Activated T-helper 2 cell treated with anti-CD3 and anti-CD28 coated beads, Interferon-gamma antibody, Interleukin-2, Interleukin-4, amounts not matched to agents 10 μg/mL and 5 μg/mL and 100 μg/mL, durations not matched to agents 14 hours and 24 hours and 36 hours (primary cell): Measurements from ENCODE around the gene SMARCB1. TPM values are rescaled to one million over a fixed set of nuclear protein-coding genes. Genes with fewer than 3 reads are reported as not detected.

ENCODE experiments used
- DNase-seq: peaks from one replicate; pipeline ENCODE4 v3.0.0; 2021; ENCODE audit warnings: low spot score
- H3K27ac Mint-ChIP-seq: one replicate; pipeline ENCODE4 v1.8.0; 2021; ENCODE audit warnings: mixed read lengths
- H3K27me3 Mint-ChIP-seq: one replicate; pipeline ENCODE4 v1.8.0; 2021; ENCODE audit warnings: low read depth, mixed read lengths
- H3K36me3 Mint-ChIP-seq: one replicate; pipeline ENCODE4 v1.8.0; 2021; ENCODE audit warnings: low read depth, mixed read lengths
- H3K4me1 Mint-ChIP-seq: one replicate; pipeline ENCODE4 v1.8.0; 2021; ENCODE audit warnings: low read depth, mixed read lengths
- H3K4me3 Mint-ChIP-seq: one replicate; pipeline ENCODE4 v1.8.0; 2021; ENCODE audit warnings: low read depth, mild to moderate bottlenecking, moderate library complexity, mixed read lengths
- H3K9me3 Mint-ChIP-seq: one replicate; pipeline ENCODE4 v1.8.0; 2021; ENCODE audit warnings: mixed read lengths
- intact Hi-C: fragments of 100-400 bp; cut with micrococcal nuclease; formaldehyde crosslinking; loops from one replicate; pipeline ENCODE4 v1.15.1; 2023
- total RNA-seq: library from RNA; stranded (reverse); gene quantifications from 2 replicates; pipeline ENCODE4 v1.2.3, GENCODE V29; 2022

Gene SMARCB1
- total RNA-seq, 1 donor from 2014 or later = 94.1 TPM

DNA sequence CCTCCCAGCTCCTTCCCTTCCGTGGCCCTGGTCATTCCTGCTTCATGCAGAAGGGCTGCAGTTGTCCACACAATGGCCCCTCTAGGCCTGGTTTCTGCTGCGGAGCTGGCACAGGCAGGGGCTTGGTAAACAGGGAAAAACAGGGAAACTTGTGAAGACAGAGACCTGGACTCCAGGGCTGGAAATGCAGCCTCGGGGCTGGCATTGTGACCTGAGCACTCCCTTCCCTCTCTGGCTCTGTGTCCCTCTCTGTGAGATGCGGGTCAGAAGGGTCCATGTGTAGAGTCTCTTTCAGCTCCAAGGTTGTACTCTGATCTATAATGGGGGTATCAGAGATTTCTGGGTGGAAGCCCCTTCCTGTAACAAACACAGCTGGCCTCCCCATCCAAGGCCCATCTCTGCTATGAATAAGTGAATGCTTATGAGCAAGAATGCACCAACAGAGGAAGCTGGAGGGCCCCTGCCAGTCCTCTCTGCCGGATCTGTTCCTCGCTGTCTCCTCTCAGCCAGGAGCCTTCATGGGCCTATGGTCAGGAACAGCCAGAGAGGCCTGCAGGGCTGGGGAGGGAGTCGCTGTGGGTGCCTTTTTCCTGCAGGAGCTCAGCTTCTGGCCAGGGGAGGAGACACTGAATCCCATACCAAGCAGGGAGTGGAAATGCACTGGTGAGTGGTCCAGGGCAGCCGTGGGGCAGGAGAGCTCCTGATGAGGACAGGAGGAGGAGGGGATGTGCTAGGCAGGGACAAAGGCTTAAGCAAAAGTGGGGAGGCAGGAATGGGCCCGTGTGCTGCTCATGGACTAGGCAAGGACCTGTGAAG lies 58.7 kb downstream of the SMARCB1 start:
- Mint-ChIP-seq H3K36me3 (no peaks in the 10 kb centered on the region), H3K4me1 (peaks cover 7% of the 10 kb centered on the region), H3K27me3 (peaks cover 5% of the 10 kb centered on the region), H3K27ac (no peak overlapping the region), H3K9me3 (no peaks in the 10 kb centered on the region), H3K4me3 (no peak overlapping the region)
- no peak for DNase-seq
- intact Hi-C loops = loop anchor here (5.0 kb wide), 1 partner anchor 303 kb away; no protein-coding TSS in a partner anchor

DNA sequence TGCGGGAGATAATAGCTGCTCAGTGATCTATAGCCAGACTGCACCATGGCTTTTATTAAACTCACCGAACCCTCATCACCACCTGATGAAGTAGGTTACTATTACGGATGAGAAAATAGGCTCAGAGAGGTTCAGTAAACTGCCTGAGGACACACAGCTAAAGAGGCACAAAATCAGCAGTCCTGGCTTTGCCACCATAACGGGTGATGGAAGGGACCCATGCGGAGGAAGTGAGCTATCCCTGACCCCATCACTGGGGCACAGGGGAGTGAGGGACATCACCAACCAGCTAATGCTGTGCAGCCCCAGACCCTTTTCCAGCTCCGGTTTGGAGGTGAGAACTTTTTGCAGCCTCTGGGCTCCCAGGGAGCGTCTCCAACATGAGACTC lies 59.3 kb downstream of the SMARCB1 start:
- H3K36me3 Mint-ChIP-seq = no peaks in the 10 kb centered on the region

DNA sequence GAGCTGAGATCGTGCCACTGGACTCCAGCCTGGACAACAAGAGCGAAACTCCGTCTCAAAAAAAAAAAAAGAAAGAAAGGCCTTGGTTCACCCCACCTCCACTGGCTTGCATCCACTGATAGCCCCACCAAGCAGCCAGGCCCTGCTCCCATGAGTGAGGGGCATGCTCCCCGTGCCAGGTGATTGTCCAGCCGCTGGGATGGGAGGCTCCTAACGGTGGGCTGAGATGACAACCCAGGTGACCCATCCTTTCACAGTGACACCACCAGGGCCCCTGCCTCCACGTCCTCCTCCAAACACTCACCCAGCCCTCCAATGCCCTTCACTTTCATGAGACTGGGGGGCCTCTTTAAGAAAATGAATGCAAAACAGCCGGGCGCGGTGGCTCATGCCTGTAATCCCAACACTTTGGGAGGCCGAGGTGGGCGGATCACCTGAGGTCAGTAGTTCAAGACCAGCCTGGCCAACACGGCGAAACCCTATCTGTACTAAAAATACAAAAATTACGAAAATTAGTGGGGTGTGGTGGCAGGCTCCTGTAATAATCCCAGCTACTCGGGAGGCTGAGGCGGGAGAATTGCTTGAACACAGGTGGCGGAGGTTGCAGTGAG lies 60.6 kb downstream of the SMARCB1 start:
- no peak overlapping the region for H3K4me3 Mint-ChIP-seq
- H3K4me1 Mint-ChIP-seq = peaks cover 7% of the 10 kb centered on the region
- no peaks in the 10 kb centered on the region for H3K9me3 Mint-ChIP-seq
- H3K36me3 Mint-ChIP-seq = no peaks in the 10 kb centered on the region
- intact Hi-C loops = loop anchor here (5.0 kb wide), 1 partner anchor 305 kb away; no protein-coding TSS in a partner anchor
- H3K27ac Mint-ChIP-seq = no peak overlapping the region
- DNase-seq = no peak
- peaks cover 10% of the 10 kb centered on the region for H3K27me3 Mint-ChIP-seq

More for the DNA sequence above, 59.3 kb downstream of the SMARCB1 start:
- Mint-ChIP-seq H3K4me3 (no peak overlapping the region), H3K27me3 (peaks cover 9% of the 10 kb centered on the region), H3K27ac (no peak overlapping the region), H3K9me3 (no peaks in the 10 kb centered on the region), H3K4me1 (peaks cover 7% of the 10 kb centered on the region)
- no peak for DNase-seq
- intact Hi-C loops = loop anchor here (5.0 kb wide), 1 partner anchor 304 kb away; no protein-coding TSS in a partner anchor

DNA sequence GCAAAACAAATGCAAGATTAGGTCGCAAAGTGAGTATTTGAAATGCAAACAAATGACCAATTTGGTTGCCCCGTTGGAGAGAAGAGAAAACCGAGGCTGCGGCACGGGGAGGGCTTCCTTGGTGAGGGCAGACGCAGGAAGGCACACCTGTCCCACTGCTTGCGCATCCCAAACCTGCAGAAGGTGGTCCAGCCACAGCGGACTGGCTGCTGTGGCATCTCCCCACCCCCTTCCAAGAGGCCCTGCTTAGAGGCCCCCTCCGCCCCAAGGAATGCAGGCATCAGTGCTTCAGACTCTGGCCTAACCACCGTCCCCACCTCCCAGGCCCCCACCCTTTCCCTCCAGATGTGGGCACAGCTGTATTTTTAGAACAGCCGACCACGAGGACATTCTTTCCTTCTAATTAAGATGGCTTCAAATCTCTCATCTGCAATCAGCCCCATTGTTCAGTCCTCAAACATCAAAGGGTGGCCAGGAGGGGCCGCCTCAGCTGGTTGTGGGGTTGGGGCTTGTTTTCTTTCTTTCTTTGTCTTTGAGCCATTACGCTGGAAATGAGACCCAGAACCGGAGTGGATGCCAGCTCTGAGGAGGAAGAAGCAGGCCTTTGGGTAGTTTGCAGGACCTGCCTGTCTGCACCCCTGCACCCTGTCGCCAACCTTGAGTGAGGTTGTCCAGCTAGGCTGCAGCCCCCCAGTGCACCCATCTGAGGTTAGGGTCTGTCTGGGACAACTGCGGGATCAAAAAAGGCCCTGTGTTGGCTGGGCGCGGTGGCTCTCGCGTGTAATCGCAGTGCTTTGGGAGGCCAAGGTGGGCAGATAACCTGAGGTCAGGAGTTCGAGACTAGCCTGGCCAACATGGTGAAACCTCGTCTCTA lies 61.5 kb downstream of the SMARCB1 start:
- Mint-ChIP-seq H3K9me3 (no peaks in the 10 kb centered on the region), H3K27me3 (peaks cover 10% of the 10 kb centered on the region), H3K36me3 (no peaks in the 10 kb centered on the region), H3K27ac (no peak overlapping the region), H3K4me3 (no peak overlapping the region), H3K4me1 (peaks cover 7% of the 10 kb centered on the region)
- intact Hi-C loops = loop anchor here (2.0 to 5.0 kb wide), 2 partner anchors 81 to 306 kb away; partner anchors contain the start of gene CHCHD10
- no peak for DNase-seq

DNA sequence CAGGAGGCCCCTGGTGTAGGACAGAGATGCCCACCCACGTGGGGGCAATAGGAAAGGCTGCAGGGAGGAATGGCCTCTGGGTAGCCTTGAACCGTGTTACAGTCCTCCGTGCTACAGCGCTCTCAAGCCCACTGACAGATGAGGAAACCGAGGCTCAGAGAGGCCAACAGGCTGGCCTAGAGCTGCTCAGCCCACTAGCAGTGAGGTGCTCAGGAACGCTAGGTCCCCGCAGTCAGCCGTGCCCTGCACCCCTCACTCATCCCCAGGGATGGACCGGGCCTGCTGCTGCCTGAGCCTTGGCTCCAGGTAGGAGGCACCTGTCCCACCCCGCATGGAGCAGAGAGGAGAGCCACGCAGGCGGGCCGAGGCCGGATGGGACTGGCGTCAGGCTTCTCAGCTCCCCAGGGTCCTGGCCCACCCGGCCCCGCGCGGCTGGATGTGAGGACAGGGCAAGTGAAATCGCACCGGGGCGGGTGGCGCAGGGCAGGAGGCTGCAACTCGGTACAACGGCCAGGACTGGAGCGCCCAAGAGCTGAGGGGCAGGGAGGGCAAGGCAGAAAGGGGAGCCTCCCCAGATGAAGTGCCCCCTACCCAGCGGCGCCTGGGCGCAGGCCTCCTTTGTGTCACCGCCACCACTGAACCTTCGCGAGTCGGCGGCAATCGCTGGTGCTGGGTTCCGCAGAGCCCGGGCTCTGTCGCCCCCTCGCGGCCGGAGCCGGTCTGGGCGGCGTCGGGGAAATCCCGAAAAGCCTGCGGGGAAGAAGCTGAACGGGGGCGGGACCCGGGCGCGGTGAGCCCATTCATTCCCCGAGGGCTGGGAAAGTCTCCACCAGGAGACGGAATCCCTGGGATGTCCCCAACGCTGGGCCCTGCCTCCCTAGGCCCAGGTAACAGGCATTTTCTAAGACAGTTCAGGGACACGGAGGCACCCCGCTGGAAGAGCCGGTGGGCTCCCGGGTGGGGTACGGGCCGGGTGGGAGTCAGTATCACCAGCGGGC lies 62.5 kb downstream of the SMARCB1 start:
- no peak overlapping the region for H3K4me3 Mint-ChIP-seq
- H3K27me3 Mint-ChIP-seq = peaks cover 10% of the 10 kb centered on the region
- intact Hi-C loops = loop anchor here (2.0 to 5.0 kb wide), 2 partner anchors 83 to 307 kb away; partner anchors contain the start of gene CHCHD10
- peak; percentile 79 for DNase-seq
- H3K36me3 Mint-ChIP-seq = no peaks in the 10 kb centered on the region
- no peaks in the 10 kb centered on the region for H3K9me3 Mint-ChIP-seq
- H3K4me1 Mint-ChIP-seq = peaks cover 7% of the 10 kb centered on the region
- no peak overlapping the region for H3K27ac Mint-ChIP-seq

DNA sequence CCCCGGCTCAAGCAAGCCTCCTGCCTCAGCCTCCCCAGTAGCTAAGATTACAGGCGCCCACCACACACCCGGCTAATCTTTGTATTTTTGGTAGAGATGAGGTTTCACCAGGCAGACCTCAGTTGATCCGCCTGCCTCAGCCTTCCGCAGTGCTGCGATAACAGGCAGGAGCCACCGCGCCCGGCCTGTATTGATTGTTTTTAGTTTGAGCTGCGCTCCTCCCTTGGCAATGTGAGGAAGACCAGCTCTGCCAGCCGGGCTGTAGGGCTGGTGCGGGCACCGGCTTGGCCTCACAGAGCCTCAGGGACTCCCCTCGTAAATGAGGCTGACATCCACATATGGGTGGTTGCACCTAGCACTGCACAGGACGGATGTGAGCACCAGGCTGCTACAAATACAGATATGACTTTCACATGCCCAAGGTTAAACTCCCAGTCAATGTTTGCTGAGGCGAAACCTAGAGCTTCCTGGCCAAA lies 63.4 kb downstream of the SMARCB1 start:
- H3K4me1 Mint-ChIP-seq = peaks cover 7% of the 10 kb centered on the region
- H3K27ac Mint-ChIP-seq = no peak overlapping the region
- H3K27me3 Mint-ChIP-seq = peaks cover 10% of the 10 kb centered on the region
- intact Hi-C loops = no loop called here
- H3K36me3 Mint-ChIP-seq = no peaks in the 10 kb centered on the region
- no peak overlapping the region for H3K4me3 Mint-ChIP-seq
- H3K9me3 Mint-ChIP-seq = no peaks in the 10 kb centered on the region
- DNase-seq = no peak

DNA sequence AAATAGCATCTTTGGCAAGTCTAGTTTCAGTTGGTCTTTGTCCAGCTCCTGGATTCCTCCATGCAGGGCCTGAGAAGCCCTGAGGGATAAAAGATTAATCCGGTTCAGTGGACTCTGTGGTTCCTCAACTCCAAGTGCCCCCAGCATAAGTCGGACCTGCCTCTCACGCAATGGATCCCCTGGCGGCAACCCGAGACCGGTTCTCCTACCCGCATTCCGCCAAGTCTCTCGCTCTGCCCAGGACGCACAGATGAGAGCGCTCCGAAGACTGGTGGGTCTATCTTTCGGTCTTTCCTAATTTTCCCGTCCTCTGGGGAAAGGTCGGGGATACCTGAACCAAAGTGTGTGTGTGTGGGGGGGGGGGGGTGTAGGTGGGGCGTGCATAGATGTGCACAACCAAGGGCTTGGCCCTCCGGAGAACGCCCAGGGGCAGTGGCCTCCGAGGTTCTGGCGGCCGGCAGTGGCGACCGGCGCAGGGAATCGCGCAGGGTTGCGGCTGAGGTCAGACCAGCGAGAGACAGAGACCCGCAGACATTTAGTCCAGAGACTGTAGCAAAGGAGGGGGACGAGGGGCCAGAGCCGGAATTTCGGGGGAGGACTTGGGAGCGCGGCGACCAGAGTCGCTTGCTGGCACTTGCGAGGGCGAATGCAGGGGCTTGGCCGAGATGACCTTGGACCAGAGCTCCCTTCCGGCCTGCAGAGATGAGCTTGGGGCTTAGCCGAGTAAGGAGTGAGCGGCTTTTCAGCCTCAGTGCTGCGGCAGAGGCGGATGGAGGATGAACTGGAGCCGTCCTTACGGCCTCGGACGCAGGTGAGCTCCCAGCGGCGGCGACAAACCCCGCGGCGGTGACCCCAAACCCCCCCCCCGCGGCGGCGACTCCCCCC lies 70.2 kb downstream of the SMARCB1 start:
- no peaks in the 10 kb centered on the region for H3K9me3 Mint-ChIP-seq
- H3K27me3 Mint-ChIP-seq = peaks cover 5% of the 10 kb centered on the region
- H3K27ac Mint-ChIP-seq = peak overlapping the region; percentile 86
- peak overlapping the region; percentile 87 for H3K4me3 Mint-ChIP-seq
- intact Hi-C loops = loop anchor here (2.0 kb wide), 3 partner anchors 18 to 58 kb away; partner anchors contain the start of genes DERL3 and MIF
- H3K36me3 Mint-ChIP-seq = no peaks in the 10 kb centered on the region
- H3K4me1 Mint-ChIP-seq = peaks cover 16% of the 10 kb centered on the region
- DNase-seq = no peak

DNA sequence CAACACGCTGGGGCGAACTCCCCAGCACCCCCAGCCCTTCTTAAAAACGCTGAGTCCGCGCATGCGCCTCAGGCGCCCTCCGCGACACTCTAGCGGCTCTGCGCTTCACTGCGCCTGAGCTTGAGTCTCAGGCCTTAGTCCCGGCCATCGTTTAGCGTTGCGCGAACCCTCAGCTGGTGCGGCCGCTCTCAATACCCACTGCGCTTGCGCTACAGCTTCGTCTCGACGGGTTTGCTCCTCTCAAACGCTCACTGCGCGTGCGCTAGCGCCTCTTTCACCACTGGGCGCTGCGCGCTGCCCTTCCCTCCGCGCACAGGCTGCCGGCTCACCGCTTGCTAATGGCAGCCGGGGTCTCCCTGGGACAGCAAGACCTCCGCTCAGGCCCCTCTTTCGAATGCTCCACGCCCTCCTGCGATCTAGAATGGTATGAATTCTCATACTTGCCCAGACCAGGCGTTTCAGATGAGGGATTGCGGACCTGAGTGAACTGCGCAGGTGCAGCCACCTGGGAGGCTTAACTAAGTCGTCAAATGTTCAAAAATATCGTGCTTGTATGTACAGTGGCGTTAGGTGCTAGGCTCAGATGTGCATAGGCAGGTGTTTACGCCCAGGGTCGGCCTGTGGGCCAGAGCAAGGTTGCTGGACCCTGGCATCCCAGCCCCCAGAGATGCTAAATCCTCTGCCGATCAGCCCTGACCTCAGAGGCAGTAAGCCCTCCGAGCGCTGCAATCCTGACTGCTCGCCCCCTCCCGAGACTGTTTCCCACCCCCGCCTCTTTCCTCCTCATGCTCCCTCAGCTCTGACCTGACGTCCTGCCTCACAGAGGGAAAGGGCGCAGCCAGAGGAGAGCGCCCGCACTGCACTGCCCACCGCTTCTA lies 71.1 kb downstream of the SMARCB1 start, which contains the start of gene SLC2A11:
SLC2A11 (plus strand) TSS at position 270 of the 878 bp plus-strand sequence; CDS start at position 395, 125 bp downstream.
- peak within 1 kb of the TSS; percentile 87 for H3K4me3 Mint-ChIP-seq
- intact Hi-C loops = loop anchor here (2.0 kb wide), 3 partner anchors 19 to 57 kb away; partner anchors contain the start of genes DERL3 and MIF
- H3K9me3 Mint-ChIP-seq = no peaks in the 10 kb centered on the region
- peaks cover 5% of the 10 kb centered on the region for H3K27me3 Mint-ChIP-seq
- H3K4me1 Mint-ChIP-seq = peaks cover 16% of the 10 kb centered on the region
- peak within 1 kb of the TSS; percentile 86 for H3K27ac Mint-ChIP-seq
- H3K36me3 Mint-ChIP-seq = no peaks in the 10 kb centered on the region
- peak; percentile 94 for DNase-seq

DNA sequence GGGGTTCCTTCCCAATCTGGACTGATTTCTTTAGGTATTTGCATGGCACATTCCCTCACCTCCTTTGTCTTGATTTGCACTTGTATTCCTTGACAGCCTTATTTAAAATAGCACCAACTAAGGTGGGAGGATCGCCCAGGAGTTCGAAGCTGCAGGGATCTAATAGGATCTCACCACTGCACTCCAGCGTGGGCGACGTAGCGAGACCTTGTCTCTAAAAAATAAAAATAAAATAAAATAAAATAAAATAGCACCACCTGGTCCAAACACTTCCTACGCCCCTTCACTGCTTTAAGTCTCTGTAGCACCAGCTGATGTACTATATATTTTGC lies 71.7 kb downstream of the SMARCB1 start:
- peaks cover 16% of the 10 kb centered on the region for H3K4me1 Mint-ChIP-seq
- H3K36me3 Mint-ChIP-seq = no peaks in the 10 kb centered on the region
- H3K9me3 Mint-ChIP-seq = no peaks in the 10 kb centered on the region
- H3K27me3 Mint-ChIP-seq = peaks cover 5% of the 10 kb centered on the region
- peak overlapping the region; percentile 86 for H3K27ac Mint-ChIP-seq
- no peak for DNase-seq
- intact Hi-C loops = no loop called here
- H3K4me3 Mint-ChIP-seq = peak overlapping the region; percentile 87

DNA sequence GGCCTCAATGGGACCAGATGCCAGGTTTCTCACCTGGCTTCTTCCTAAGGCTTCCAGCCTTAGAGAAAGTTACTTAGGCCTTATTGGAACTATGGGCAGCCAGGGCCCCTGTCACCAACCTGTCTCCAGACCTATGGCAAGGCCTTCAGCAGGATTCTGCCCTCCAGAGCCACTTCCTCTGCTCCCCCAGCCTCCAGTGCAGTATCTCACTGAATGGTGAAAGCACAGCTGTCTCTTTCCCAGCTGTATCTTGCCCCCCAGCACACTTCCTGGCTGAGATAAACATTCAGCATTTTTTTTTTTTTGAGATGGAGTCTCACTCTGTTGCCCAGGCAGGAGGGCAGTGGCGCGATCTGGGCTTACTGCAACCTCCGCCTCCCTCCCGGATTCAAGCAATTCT lies 72.4 kb downstream of the SMARCB1 start:
- Mint-ChIP-seq H3K9me3 (no peaks in the 10 kb centered on the region), H3K27ac (no peak overlapping the region), H3K4me1 (peaks cover 16% of the 10 kb centered on the region), H3K36me3 (no peaks in the 10 kb centered on the region), H3K27me3 (peaks cover 5% of the 10 kb centered on the region), H3K4me3 (peak overlapping the region; percentile 87)
- intact Hi-C loops = no loop called here
- DNase-seq = no peak
